GM19240 (cell line): ENCODE results near the gene PTPRN2.
"Not testable (repeated sequence)": the region's sequence is repeated elsewhere in the genome, so short reads cannot be mapped to it uniquely, and the experiment has no call there.

ENCODE experiments used
- DNase-seq: peaks from one replicate; pipeline ENCODE4 v3.0.0; 2011; ENCODE audit warnings: low spot score; ENCODE audit not compliant: insufficient read length

PTPRN2 gene

DNA sequence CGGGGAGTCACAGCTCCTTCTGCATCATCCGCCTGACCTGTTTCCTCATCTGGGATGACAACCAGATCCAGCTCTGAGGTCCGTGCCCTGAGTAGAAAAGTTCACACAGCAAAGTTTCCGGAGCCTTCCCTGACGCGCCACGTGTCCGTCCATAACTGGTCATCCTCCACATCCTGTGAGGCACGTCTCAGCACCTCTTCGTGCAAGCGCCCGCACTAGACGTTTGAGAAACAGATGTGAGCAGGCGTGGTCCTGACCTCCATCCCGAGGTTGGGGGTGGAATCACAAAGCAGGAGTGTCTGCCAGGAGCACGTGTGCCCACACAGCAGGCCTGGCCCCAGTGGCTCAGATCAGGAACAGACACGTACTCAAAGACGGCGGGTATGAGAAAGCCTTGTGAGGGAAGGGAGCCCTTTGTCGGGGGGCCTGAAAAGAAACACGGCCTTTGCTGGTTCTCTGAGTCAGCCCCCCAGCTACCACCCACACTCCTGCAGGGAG is 730.0 kb downstream of the PTPRN2 start:
- no peak for DNase-seq

DNA sequence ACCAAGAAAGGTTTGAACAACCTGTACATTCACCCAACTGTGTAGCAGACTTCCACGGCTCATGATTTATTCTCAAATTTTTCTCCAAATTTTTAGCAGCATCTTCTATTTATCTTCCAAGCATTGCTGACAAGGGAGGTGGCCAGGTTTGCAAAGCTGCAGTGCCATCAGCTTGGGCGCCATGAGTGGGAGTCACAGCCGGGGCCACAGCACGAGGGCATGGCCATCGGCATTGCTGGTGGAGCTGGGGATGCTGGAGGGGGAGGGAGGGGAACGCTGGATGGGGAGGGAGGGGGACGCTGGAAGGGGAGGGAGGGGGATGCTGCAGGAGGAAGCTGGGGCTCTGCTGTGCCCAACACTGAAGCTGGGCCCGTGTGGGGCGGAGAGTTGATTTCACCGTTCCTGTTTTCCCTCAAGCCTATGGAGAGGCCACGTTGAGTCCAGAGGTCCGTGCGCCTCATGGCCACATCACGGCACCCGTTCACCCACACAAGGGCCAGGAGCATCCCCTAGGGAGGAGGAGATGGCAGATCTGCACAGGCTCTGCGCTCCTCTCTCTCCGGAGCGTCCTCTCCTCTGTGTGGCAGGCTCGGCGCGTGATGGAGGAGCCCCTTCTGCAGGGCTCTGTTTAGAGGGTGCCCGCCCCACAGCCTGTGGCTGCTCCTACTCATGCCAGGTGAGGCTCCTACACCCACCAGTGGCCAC is 730.6 kb downstream of the PTPRN2 start:
- no peak for DNase-seq

GRCh38 chr7:157855452-157856213 is 732.0 kb downstream of the PTPRN2 start:
- no peak for DNase-seq

DNA sequence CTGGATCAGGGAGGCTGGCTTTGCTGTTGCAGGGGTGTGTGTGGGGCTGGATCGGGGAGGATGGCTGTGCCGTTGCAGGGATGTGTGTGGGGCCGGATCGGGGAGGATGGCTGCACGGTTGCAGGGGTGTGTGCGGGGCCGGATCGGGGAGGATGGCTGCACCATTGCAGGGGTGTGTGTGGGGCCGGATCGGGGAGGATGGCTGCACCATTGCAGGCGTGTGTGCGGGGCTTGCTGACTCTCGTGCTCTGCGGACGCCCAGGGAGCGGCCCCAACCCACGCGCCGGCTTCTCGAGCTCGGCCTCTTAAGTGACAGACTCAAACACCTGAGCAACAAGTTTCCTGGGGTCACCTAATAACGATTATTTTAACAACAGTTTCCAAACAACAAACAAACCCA is 732.6 kb downstream of the PTPRN2 start:
- DNase-seq: no peak

- DNase-seq: no peak
Measured at GRCh38 chr7:157854066-157854891, 733.3 kb downstream of the PTPRN2 start.

DNA sequence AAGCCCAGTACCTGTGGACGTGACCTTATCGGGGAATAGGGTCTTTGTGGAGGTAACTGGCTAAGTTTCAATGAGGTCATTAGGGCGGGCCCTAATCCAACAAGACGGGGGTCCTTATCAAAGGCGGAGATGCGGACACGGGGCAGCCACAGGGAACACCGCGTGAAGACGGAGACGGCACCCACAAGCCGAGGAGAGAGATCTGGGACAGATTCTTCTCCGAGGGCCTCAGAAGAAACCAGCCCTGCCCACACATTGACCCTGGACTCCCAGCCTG is 733.9 kb downstream of the PTPRN2 start:
- no peak for DNase-seq

DNA sequence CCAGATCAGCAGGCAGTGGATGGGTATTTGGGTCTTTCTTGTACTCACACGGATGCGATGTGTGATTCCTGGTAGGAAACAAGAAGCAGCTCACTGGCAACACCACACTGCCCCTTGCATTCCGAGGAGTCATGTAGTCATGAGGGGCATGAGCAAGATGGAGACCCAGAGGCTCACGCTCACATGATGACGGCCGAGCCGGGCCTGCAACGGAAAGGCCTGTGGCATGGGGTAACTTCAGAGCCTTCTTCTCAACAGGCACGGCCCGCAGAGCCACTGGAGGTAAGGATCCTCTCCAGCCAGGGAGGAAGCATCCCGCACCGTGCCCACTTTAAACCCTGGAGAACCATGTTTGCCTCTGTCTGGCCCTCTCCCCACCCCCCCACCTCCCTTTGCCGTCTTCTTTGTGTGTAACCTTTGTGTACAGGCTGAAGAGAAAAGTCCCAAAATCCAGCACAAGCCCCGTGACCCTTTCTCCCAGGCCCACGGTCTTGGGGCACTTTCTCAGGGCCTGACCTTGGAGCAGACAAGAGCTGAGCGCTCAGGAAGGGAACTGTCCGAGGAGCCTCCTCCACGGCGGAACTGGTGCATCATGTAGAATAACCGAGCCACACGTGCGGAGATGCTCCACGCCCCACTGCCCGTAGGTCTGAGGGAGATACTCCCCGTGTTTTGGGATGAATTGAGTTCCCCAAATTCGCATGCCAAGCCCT is 734.4 kb downstream of the PTPRN2 start:
- DNase-seq: no peak

GRCh38 chr7:157851501-157852067 is 736.0 kb downstream of the PTPRN2 start:
- DNase-seq: no peak

DNA sequence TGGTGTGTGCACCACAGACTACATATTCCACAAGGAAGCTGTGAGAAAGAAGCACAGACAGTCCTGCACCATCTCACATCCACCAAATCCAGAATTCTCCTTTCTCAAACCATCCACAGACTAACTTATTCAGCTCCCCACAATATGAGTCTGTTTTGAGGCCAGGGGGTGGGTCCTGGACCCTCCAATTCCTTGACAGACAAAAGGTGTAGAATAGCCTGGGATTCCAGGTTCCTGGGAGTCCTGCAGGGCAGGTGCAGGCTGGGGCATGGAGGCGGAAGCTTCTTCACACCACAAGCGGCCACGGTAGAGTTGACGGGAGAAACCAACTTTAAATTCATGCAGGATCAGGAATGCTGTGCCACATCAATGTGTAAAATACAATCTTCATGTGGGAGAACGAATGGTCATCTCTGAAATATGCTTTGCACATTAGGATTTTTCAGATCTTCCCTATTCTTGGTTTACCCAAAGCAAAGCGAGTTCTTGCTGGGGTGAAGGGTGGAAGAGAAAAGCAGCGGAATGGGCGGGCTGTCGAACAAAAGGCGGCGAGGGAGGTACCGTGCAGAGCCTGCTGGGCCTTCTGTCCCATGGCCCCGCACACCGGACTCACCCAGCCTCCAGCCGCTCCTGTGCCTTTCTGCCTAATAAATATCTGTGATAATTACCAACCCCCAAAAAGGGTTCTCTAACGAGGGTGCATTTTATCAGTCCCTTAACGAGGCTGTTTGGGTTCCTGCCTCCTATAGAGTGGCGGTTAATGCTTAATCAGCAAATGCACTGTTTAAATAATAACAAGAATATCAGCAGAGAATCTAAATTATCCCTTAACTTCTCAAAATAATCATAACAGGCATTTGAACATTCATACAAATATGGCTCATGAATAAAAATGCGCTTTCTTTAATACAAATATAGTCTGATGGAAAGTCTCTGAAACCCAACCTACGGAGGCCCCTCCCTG is 736.9 kb downstream of the PTPRN2 start:
- no peak for DNase-seq

- DNase-seq: no peak
Measured at GRCh38 chr7:157849726-157850125, 737.9 kb downstream of the PTPRN2 start.

DNA sequence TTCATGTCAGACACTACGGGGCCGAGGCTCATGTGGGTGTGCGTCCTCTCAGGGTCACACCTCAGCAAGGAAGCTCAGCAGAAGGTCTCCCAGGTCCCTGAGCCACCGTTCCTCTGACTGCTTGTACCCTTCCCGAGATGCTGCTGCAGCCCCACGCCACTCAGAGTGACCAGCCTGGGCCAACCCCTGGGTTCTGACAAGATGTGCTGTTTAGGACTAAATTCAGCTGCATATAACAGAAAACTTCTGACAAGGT is 738.4 kb downstream of the PTPRN2 start:
- no peak for DNase-seq

DNA sequence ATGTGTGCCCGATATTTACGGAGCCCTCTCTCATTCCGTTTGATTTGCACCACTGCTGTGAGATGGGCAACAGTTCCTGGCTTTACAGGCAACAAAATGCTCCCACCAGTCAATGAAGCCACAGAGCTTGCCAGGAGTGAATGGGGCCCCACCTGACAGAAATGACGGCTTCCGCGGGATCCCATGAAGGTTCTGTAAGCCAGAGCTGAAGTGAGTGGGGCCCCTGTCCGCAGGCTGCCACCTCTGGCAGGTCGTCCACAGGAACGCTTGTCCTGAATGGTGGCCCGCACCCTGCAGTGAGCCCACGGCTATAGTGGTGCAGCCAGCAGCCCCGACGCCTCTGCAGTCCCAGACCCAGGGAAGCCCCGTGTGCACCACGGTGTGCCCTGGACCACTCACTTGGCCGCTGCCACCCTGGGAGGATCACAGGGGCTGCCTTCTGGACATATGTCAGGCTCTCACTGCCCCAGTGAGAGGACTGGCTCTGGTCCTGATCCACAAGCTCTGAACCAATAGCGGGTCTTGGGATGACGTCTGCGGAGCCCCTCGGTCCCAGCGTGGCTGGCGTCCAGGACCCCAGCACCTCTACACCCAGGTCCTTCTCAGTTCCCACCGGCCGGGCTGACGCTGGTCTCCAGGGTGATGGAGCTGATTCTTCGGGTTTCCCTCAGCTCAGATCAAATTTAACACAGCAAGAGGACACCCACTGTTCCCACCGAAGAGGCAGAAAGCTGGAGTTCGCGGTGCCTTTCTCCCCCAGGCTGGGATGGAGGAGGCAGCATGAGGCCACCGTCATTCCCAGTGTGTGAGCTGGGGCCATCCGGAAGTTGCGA is 738.9 kb downstream of the PTPRN2 start:
- no peak for DNase-seq

- DNase-seq: not testable (repeated sequence)
Measured at GRCh38 chr7:157847756-157848487, 739.7 kb downstream of the PTPRN2 start.

DNA sequence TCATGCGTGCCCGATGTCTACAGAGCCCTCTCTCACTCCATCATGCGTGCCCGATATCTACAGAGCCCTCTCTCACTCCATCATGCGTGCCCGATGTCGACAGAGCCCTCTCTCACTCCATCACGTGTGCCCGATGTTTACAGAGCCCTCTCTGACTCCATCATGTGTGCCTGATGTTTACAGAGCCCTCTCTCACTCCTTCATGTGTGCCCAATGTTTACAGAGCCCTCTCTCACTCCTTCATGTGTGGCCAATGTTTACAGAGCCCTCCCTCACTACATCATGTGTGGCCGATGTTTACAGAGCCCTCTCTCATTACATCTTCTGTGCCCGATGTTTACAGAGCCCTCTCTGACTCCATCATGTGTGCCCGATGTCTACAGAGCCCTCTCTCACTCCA is 740.9 kb downstream of the PTPRN2 start:
- DNase-seq: not testable (repeated sequence)

DNA sequence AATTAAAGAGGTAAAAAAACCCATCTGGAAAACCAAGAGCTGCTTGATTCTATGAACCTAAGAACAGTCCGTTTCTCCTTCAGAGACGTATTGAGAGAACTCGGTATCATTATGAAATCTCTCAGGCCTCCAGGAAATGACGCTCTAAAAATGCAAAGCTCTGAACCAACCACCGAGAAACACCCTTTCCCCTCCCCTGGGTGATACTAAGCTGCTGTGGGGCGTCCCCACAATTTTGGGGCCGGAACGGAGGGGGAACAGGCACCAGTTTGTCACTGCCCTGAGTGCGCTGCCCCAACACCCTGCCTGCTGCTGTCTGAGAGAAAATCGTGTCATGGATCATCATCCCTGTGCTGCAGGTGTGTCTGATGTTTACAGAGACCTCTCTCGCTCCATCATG is 741.4 kb downstream of the PTPRN2 start:
- no peak for DNase-seq

- DNase-seq: no peak
Measured at GRCh38 chr7:157845203-157845835, 742.3 kb downstream of the PTPRN2 start.

- no peak for DNase-seq
Measured at GRCh38 chr7:157844611-157845010, 743.0 kb downstream of the PTPRN2 start.

DNA sequence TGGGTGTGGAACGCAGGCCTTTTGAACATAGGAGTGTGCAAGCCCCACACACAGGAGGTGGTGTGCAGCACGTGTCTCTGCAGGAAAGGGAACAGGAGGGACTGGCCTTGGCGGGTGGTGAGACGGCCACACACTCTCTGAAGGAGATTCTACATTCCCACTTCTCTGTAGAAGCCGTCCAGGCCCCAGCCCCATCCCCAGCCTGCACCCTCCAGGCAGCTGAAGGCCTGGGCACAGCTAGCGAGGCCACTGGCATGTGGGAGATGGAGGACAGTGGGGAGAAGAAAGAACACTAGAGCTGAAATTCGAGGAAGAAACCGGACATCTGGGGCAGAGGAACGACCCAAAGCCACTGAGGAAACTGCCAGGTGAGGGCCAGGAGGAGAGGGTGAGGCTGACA is 743.5 kb downstream of the PTPRN2 start:
- DNase-seq: no peak
